NCI-H1694 (cell line): ENCODE results near the gene UVRAG.
"Not testable (repeated sequence)": the region's sequence is repeated elsewhere in the genome, so short reads cannot be mapped to it uniquely, and the experiment has no call there.

Experiments
- DNase-seq: peaks from one replicate; lab custom pipeline; 2025; lab: John Stamatoyannopoulos, UW

The UVRAG gene

GRCh38 chr11:76075716-76076115 is 260.7 kb downstream of the UVRAG start:
- no peak for DNase-seq

- not testable (repeated sequence) for DNase-seq
These were observed 261.2 kb downstream of the UVRAG start for GRCh38 chr11:76076253-76076652.

- DNase-seq, result no peak
These were observed 261.7 kb downstream of the UVRAG start for GRCh38 chr11:76076749-76077148.

- no peak for DNase-seq
These were observed 262.7 kb downstream of the UVRAG start for GRCh38 chr11:76077575-76078150.

- not testable (repeated sequence) for DNase-seq
These were observed 266.1 kb downstream of the UVRAG start for GRCh38 chr11:76081084-76081483.

GRCh38 chr11:76083563-76084451 is 268.8 kb downstream of the UVRAG start:
- no peak for DNase-seq

GRCh38 chr11:76085270-76085669 is 270.3 kb downstream of the UVRAG start:
- DNase-seq, result no peak

GRCh38 chr11:76086743-76087635 is 272.0 kb downstream of the UVRAG start:
- DNase-seq, result no peak

- DNase-seq, result no peak
These were observed 272.7 kb downstream of the UVRAG start for GRCh38 chr11:76087749-76088148.

- DNase-seq, result no peak
These were observed 273.5 kb downstream of the UVRAG start for GRCh38 chr11:76088511-76088910.

- no peak for DNase-seq
These were observed 275.2 kb downstream of the UVRAG start for GRCh38 chr11:76090174-76090573.

GRCh38 chr11:76090821-76091220 is 275.8 kb downstream of the UVRAG start:
- DNase-seq, result no peak

- DNase-seq, result no peak
These were observed 279.7 kb downstream of the UVRAG start for GRCh38 chr11:76094740-76095139.

- no peak for DNase-seq
These were observed 280.9 kb downstream of the UVRAG start for GRCh38 chr11:76095891-76096290.

- DNase-seq, result no peak
These were observed 281.5 kb downstream of the UVRAG start for GRCh38 chr11:76096552-76096951.

GRCh38 chr11:76102802-76103201 is 287.8 kb downstream of the UVRAG start:
- DNase-seq, result no peak

GRCh38 chr11:76103460-76103859 is 288.4 kb downstream of the UVRAG start:
- no peak for DNase-seq

- DNase-seq, result no peak
These were observed 289.3 kb downstream of the UVRAG start for GRCh38 chr11:76104285-76104684.

GRCh38 chr11:76105637-76106036 is 290.6 kb downstream of the UVRAG start:
- DNase-seq, result no peak

GRCh38 chr11:76107971-76108370 is 293.0 kb downstream of the UVRAG start:
- no peak for DNase-seq

- DNase-seq, result no peak
These were observed 299.2 kb downstream of the UVRAG start for GRCh38 chr11:76114238-76114637.

GRCh38 chr11:76115555-76115954 is 300.5 kb downstream of the UVRAG start:
- no peak for DNase-seq

- DNase-seq, result no peak
These were observed 304.0 kb downstream of the UVRAG start for GRCh38 chr11:76119032-76119431.
